GM12878 (cell line): ENCODE measurements around the gene POU1F1. TPM values are rescaled to one million over a fixed set of nuclear protein-coding genes. Genes with fewer than 3 reads are reported as not detected.

Source experiments
- ATAC-seq: fragments of 200-7000 bp; cut with Tn5 transposase; 3 replicates; pipeline ENCODE4 v1.9.1; 2020; ENCODE audit warnings: mild to moderate bottlenecking, moderate library complexity
- BruUV-seq: library from RNA; stranded (reverse); fragments of 400-500 nt; replicated peaks from 2 replicates; lab custom pipeline; 2021; lab: Mats Ljungman, UMichigan
- CTCF ChIA-PET: fragments of 300-600 bp; sonication (Branson Sonifier 250); formaldehyde crosslinking; extraction: SDS; loops from one replicate; lab custom pipeline; 2021; ENCODE audit warnings: inconsistent platforms; lab: Yijun Ruan, JAX
- POLR2A ChIA-PET: fragments of 350-600 bp; formaldehyde crosslinking; extraction: SDS; loops from one replicate; lab custom pipeline; 2021; ENCODE audit warnings: inconsistent platforms; lab: Charles Lee
- RAD21 ChIA-PET: fragments of 300-600 bp; sonication (Branson Sonifier 250); formaldehyde crosslinking; loops from one replicate; lab custom pipeline; 2023; ENCODE audit warnings: antibody characterized with exemption; ENCODE audit not compliant: unreplicated experiment; lab: Charles Lee
- SMC1A ChIA-PET: fragments of 300-600 bp; sonication (Branson Sonifier 250); formaldehyde crosslinking; loops from one replicate; lab custom pipeline; 2023; ENCODE audit not compliant: unreplicated experiment, uncharacterized antibody; lab: Charles Lee
- DNase-seq: peaks from one replicate; pipeline ENCODE4 v3.0.0-alpha.2; 2011; ENCODE audit warnings: low read depth, low spot score
- FAIRE-seq: peaks from 3 replicates; lab custom pipeline; 2011; peaks lifted over from hg19 to GRCh38; lab: Jason Lieb, UNC
- H2AFZ ChIP-seq: 2 replicates; pipeline ENCODE4 v1.6.0; 2011; ENCODE audit warnings: low read depth, low read length, control low read depth; ENCODE audit not compliant: control insufficient read depth
- H3K27ac ChIP-seq: 2 replicates; pipeline ENCODE4 v1.5.1; 2011; ENCODE audit warnings: control low read depth; ENCODE audit not compliant: control insufficient read depth, insufficient read depth
- H3K27me3 ChIP-seq, 2 experiments: replicated peaks in 1 of 2; 2 replicates each; pipeline versions ENCODE4 v1.6.0 to v1.6.1; 2011; ENCODE audit warnings: low read length in 1 of 2; ENCODE audit not compliant: control insufficient read depth in 2 of 2, insufficient read depth in 2 of 2
- H3K36me3 ChIP-seq, 2 experiments: 2 replicates each; pipeline ENCODE4 v1.5.1; 2011; ENCODE audit warnings: low read length in 1 of 2; ENCODE audit not compliant: control insufficient read depth in 2 of 2, insufficient read depth in 2 of 2
- H3K4me1 ChIP-seq: 2 replicates; pipeline ENCODE4 v1.6.1; 2011; ENCODE audit warnings: mild to moderate bottlenecking, low read length, moderate library complexity, mixed read lengths; ENCODE audit not compliant: control insufficient read depth, insufficient read depth
- H3K4me2 ChIP-seq: 2 replicates; pipeline ENCODE4 v1.6.0; 2011; ENCODE audit warnings: control low read depth; ENCODE audit not compliant: control insufficient read depth, insufficient read depth
- H3K4me3 ChIP-seq: fragments of 200-600 bp; sonication (generic); 2 replicates; pipeline ENCODE4 v1.5.1; 2016
- H3K79me2 ChIP-seq: 2 replicates; pipeline ENCODE4 v1.6.0; 2011; ENCODE audit warnings: low read length; ENCODE audit not compliant: control insufficient read depth, insufficient read depth
- H3K9ac ChIP-seq: 2 replicates; pipeline ENCODE4 v1.8.0; 2011; ENCODE audit warnings: low read length, control low read depth, mixed read lengths; ENCODE audit not compliant: control insufficient read depth, insufficient read depth
- H3K9me3 ChIP-seq: replicated peaks from 3 replicates; pipeline ENCODE4 v1.5.1; 2011; ENCODE audit warnings: mild to moderate bottlenecking, low read length; ENCODE audit not compliant: control insufficient read depth, insufficient read depth
- H4K20me1 ChIP-seq: 2 replicates; pipeline ENCODE4 v1.6.0; 2011; ENCODE audit not compliant: control insufficient read depth, insufficient read depth
- ATF3 ChIP-seq: IDR thresholded peaks from 2 replicates; pipeline ENCODE4 v1.6.1; 2011; ENCODE audit warnings: low read depth, mild to moderate bottlenecking, low read length, moderate library complexity, borderline replicate concordance; ENCODE audit errors: extremely low read depth
- ELK1 ChIP-seq: IDR thresholded peaks from 2 replicates; pipeline ENCODE4 v1.6.1; 2012; ENCODE audit warnings: low read depth, low read length, improper control_type of control experiment
- JUND ChIP-seq: IDR thresholded peaks from 2 replicates; pipeline ENCODE4 v1.6.1; 2012; ENCODE audit warnings: low read depth, mild to moderate bottlenecking, low read length, improper control_type of control experiment, moderate library complexity
- MXI1 ChIP-seq: fragments of 150-350 bp; IDR thresholded peaks from 2 replicates; pipeline ENCODE4 v1.6.1; 2011; ENCODE audit warnings: low read depth, mild to moderate bottlenecking, inconsistent platforms, low read length, improper control_type of control experiment
- NBN ChIP-seq: fragments of 450-650 bp; IDR thresholded peaks from 2 replicates; pipeline ENCODE4 v1.6.1; 2016
- NR2C1 ChIP-seq: fragments of 450-650 bp; IDR thresholded peaks from 2 replicates; pipeline ENCODE4 v1.6.1; 2017; ENCODE audit warnings: antibody characterized with exemption, mild to moderate bottlenecking, moderate library complexity
- RCOR1 ChIP-seq: conservative IDR thresholded peaks from 2 replicates; pipeline ENCODE4 v1.6.1; 2012; ENCODE audit warnings: low read depth, low read length, improper control_type of control experiment
- SRF ChIP-seq, 2 experiments: IDR thresholded peaks; 2 replicates each; pipeline ENCODE4 v1.6.1; 2011; ENCODE audit warnings: low read depth in 2 of 2, low read length in 2 of 2, mild to moderate bottlenecking in 1 of 2, moderate library complexity in 1 of 2
- SUPT20H ChIP-seq: IDR thresholded peaks from 2 replicates; pipeline ENCODE4 v1.6.1; 2011; ENCODE audit warnings: low read depth, mild to moderate bottlenecking, low read length, moderate library complexity, borderline replicate concordance; ENCODE audit not compliant: control insufficient read depth
- TARDBP ChIP-seq: IDR thresholded peaks from 2 replicates; pipeline ENCODE4 v1.6.1; 2016; ENCODE audit warnings: borderline replicate concordance
- USF1 ChIP-seq: IDR thresholded peaks from 2 replicates; pipeline ENCODE4 v1.6.1; 2011; ENCODE audit warnings: borderline replicate concordance, low read depth, mild to moderate bottlenecking, moderate library complexity, mixed read lengths, low read length; ENCODE audit not compliant: insufficient read depth; ENCODE audit errors: extremely low read length
- ZBTB33 ChIP-seq: fragments of 450-650 bp; IDR thresholded peaks from 2 replicates; pipeline ENCODE4 v1.6.1; 2017; ENCODE audit warnings: mild to moderate bottlenecking
- ZNF207 ChIP-seq: fragments of 450-650 bp; IDR thresholded peaks from 2 replicates; pipeline ENCODE4 v1.6.1; 2014; ENCODE audit warnings: antibody characterized with exemption, mild to moderate bottlenecking, borderline replicate concordance
- ZNF24 ChIP-seq: fragments of 450-650 bp; IDR thresholded peaks from 2 replicates; pipeline ENCODE4 v1.6.1; 2017; ENCODE audit warnings: antibody characterized with exemption, mild to moderate bottlenecking
- ZNF622 ChIP-seq: fragments of 450-650 bp; IDR thresholded peaks from 2 replicates; pipeline ENCODE4 v1.6.1; 2017; ENCODE audit warnings: mild to moderate bottlenecking, inconsistent platforms
- WGBS: methylation state at CpG from one replicate; pipeline ENCODE4 v1.1.6; 2016; ENCODE audit warnings: low lambda C conversion rate; ENCODE audit not compliant: insufficient replicate concordance, insufficient coverage; ENCODE audit errors: missing lambda C conversion rate; 5-methylcytosine and 5-hydroxymethylcytosine counted together
- in situ Hi-C: fragments of 300-500 bp; cut with MboI; formaldehyde crosslinking; loops from 9 replicates; pipeline ENCODE4 v1.14.3; 2018; ENCODE audit warnings: mixed read lengths
- intact Hi-C: fragments of 100-400 bp; cut with micrococcal nuclease; formaldehyde crosslinking; loops from one replicate; pipeline ENCODE4 v1.14.2; 2022; ENCODE audit not compliant: unreplicated experiment
- polyA plus RNA-seq, 11 experiments: library from polyadenylated mRNA; depleted of rRNA in 4 of 11; unstranded in 6 of 11; stranded (reverse) in 5 of 11; fragments of >200 nt; fragmentation: Nextera tagmentation in 4 of 11; fragmentation: Illumina TruSeq in 1 of 11; extraction: Ambion mirVana in 4 of 11; extraction: Trizol in 1 of 11; gene quantifications; 1 replicate in 1 of 11; 2 replicates in 10 of 11; pipeline versions ENCODE4 v1.2.1 to v1.2.3, GENCODE V29; 2011 to 2016; ENCODE audit warnings: inconsistent platforms in 2 of 11, missing spikeins in 2 of 11, low read depth in 1 of 11
- total RNA-seq, 4 experiments: library from RNA; depleted of rRNA in 3 of 4; stranded (reverse); fragments of >200 nt in 3 of 4; fragmentation: Illumina TruSeq in 1 of 4; extraction: Trizol in 1 of 4; gene quantifications; 2 replicates each; pipeline versions ENCODE4 v1.2.1 to v1.2.3, GENCODE V29; 2013 to 2021

POU1F1 gene
- total and polyA plus RNA-seq, 10 of the 15 experiments (the other 5 are each of a cell fraction or from before 2014, with no cell fraction given) = 0.04 TPM; not detected in 9

GRCh38 chr3:87311309-87311708, 34.9 kb upstream of the POU1F1 start:
- no peak for ATAC-seq
- SMC1A ChIA-PET = interaction anchor here (0.7 to 1.7 kb wide), 2 partner anchors 10 to 12 kb away, joined by 3 read pairs; no protein-coding TSS in a partner anchor
- in situ Hi-C loops (no loop called here), intact Hi-C loops (no loop called here)
- Histone ChIP-seq H3K36me3 (no peaks in the 10 kb centered on the region), H3K4me2 (no peak overlapping the region), H3K4me1 (no peaks in the 10 kb centered on the region), H3K4me3 (no peak overlapping the region), H3K9ac (no peak overlapping the region), H3K27ac (no peak overlapping the region), H3K9me3 (no peaks in the 10 kb centered on the region), H3K79me2 (no peaks in the 10 kb centered on the region), H4K20me1 (no peaks in the 10 kb centered on the region), H3K27me3 (no peaks in the 10 kb centered on the region), H2AFZ (no peak overlapping the region)
- WGBS = 0% methylated on average over 1 of the region's 1 CpG
- POLR2A ChIA-PET = no interaction called here
- CTCF ChIA-PET = interaction anchor here (0.9 to 1.4 kb wide), 2 partner anchors 10 to 42 kb away, joined by 3 read pairs; no protein-coding TSS in a partner anchor
- no peak for TF ChIP-seq ZNF207
- TF ChIP-seq ELK1 = no peak
- no peak for TF ChIP-seq JUND
- TF ChIP-seq MXI1 = no peak
- TF ChIP-seq ZNF24 = no peak
- TF ChIP-seq RCOR1 = no peak
- TF ChIP-seq USF1 = no peak
- no peak for TF ChIP-seq SRF (IDR thresholded peaks at IDR 0.05; ENCODE audit: low read depth in 2 of 2, low read length in 2 of 2)
- no peak for TF ChIP-seq NBN
- TF ChIP-seq ZBTB33 = no peak
- TF ChIP-seq NR2C1 = no peak
- TF ChIP-seq TARDBP = no peak
- TF ChIP-seq SUPT20H = no peak
- no peak for TF ChIP-seq ATF3
- no peak for TF ChIP-seq ZNF622
- RAD21 ChIA-PET = no interaction called here
- DNase-seq = no peak
- no TSS peak for BruUV-seq
- no peak for FAIRE-seq
